Aorta (tissue), 5 donors: ENCODE measurements around the gene PLEKHG4. TPM values are rescaled to one million over a fixed set of nuclear protein-coding genes. Genes with fewer than 3 reads are reported as not detected.

Experiments used
- ATAC-seq: fragments of 200-7000 bp; cut with Tn5 transposase; one replicate; pipeline ENCODE4 v1.9.1; 2022; ENCODE audit warnings: moderate library complexity; ENCODE audit not compliant: low FRiP score
- DNase-seq, 2 donors: peaks; one replicate each; pipeline ENCODE4 v3.0.0-alpha.2; 2020
- H3K27ac ChIP-seq, 2 donors: one replicate each; pipeline ENCODE4 v1.5.1; 2013; ENCODE audit warnings: low read length in 2 of 2, mild to moderate bottlenecking in 2 of 2, moderate library complexity in 2 of 2, control low read depth in 1 of 2, inconsistent platforms in 1 of 2, low read depth in 1 of 2
- H3K27me3 ChIP-seq, 2 donors: one replicate each; pipeline ENCODE4 v1.6.1; 2013; ENCODE audit warnings: control low read depth in 1 of 2, low read length in 1 of 2, mild to moderate bottlenecking in 1 of 2, moderate library complexity in 1 of 2; ENCODE audit not compliant: insufficient read depth in 2 of 2, control insufficient read depth in 1 of 2
- H3K36me3 ChIP-seq, 2 donors: one replicate each; pipeline ENCODE4 v1.6.1; 2013; ENCODE audit warnings: control low read depth in 1 of 2, low read length in 1 of 2, mild to moderate bottlenecking in 1 of 2; ENCODE audit not compliant: insufficient read depth in 2 of 2, control insufficient read depth in 1 of 2
- H3K4me1 ChIP-seq, 2 donors: one replicate each; pipeline ENCODE4 v1.6.1; 2013; ENCODE audit warnings: low read length in 2 of 2, control low read depth in 1 of 2, mild to moderate bottlenecking in 1 of 2, moderate library complexity in 1 of 2; ENCODE audit not compliant: insufficient read depth in 2 of 2, control insufficient read depth in 1 of 2
- H3K4me3 ChIP-seq, 2 donors: one replicate each; pipeline ENCODE4 v1.5.1; 2013; ENCODE audit warnings: low read length in 2 of 2, control low read depth in 1 of 2, mild to moderate bottlenecking in 1 of 2
- H3K9me3 ChIP-seq: one replicate; pipeline ENCODE4 v1.6.1; 2013; ENCODE audit warnings: mild to moderate bottlenecking, low read length; ENCODE audit not compliant: control insufficient read depth
- WGBS, 2 donors: extraction: QIAGEN DNeasy Blood & Tissue Kit; methylation state at CpG; one replicate each; pipeline ENCODE4 v1.1.7; 2013; 5-methylcytosine and 5-hydroxymethylcytosine counted together
- intact Hi-C, 2 donors: fragments of 100-400 bp; cut with DNase I; formaldehyde crosslinking; loops; one replicate each; pipeline versions ENCODE4 v1.14.2 to v1.15.0; 2022
- polyA plus RNA-seq, 2 donors: library from polyadenylated mRNA; stranded (reverse); fragments of 200-250 nt; gene quantifications; one replicate each; pipeline ENCODE4 v1.2.3, GENCODE V29; 2013
- total RNA-seq, 2 donors: library from RNA; stranded (reverse); fragmentation: NEBNext Ultra II Directional; extraction: Animal tissue kit (Norgen Biotek cat#: 25700); gene quantifications; one replicate each; pipeline ENCODE4 v1.2.1, GENCODE V29; 2021
- donor health status: healthy with polysubstance abuse.
- donor health status: Bipolar disorder and iron deficiency.
- donor health status: DM: no; HTN: no; CAD: no.
- donor health status: DM: no; HTN: no; CAD: no.
- donor health status: DM: yes; HTN: yes; CAD: no.

PLEKHG4 gene
- total and polyA plus RNA-seq, 4 donors = 2.1 to 16.7 (median 4.7) TPM

DNA sequence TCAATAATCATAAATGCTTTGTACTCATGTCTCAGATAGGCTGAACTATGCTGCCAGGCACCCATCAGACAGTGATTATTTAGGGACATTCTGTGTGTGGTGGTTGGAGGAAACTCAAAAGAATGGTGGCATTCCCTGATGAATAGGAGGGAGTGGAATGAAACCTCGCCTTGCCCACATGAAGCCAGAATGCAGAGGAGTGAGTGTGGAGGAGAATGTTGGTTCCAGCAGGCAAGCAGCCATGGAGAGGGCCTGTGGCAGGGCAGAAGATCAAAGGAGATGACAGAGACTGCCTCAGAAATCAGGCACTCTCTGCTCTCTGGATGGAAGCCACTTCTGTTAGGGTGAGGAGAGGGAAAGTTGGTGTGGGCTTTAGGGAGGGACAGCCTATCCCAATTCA, 24.7 kb downstream of the PLEKHG4 start:
- 67 to 69% methylated on average over 1 of the region's 1 CpG for WGBS, 2 donors
- Histone ChIP-seq H3K9me3 (no peaks in the 10 kb centered on the region), H3K27me3 (no peaks in the 10 kb centered on the region), H3K4me3 (no peak overlapping the region), H3K4me1 (no peaks in the 10 kb centered on the region), H3K27ac (no peak overlapping the region), H3K36me3 (no peaks in the 10 kb centered on the region)
- DNase-seq (no peak), ATAC-seq (no peak)
- intact Hi-C loops = no loop called here

DNA sequence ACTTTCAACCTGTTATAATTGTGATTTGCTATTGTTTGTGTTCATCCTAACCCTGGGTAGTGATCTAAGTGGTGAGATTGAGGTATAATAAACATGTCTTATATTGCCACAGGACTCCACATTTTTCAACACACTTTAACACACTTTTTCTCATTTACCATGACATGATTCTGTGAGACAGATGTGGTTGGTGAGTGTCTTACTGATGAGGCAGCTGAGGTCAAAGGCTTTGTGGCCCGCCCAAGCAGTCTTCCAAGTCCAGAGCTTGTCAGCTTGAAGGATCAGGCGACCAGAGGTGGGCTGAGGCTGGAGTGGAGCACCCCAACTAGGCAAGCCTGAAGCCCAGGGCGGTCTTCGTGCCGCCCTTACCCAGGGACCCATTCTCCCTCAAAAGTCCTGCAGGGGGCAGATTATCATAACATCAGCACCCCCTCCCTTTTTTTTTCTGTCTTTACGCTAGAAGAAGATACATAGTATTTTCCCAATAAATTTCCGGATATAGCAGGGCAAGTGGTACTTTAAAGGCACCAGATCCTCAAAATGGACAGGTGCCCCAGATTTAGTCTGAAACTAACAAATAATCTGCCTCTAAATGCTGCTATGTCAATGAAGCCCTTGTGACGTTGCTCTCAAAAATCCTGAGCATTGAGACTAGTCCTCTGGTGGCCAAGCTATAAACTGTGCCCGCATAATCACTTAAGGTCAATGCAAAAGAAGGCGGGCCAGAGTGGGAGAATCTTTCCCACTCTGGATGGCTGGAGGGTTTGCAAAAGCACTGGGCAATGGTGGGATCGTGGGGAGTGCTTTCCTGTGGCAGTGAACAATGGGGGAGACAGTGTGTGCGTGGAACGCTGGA, 26.1 kb downstream of the PLEKHG4 start:
- DNase-seq = no peak
- Histone ChIP-seq H3K4me3 (no peak overlapping the region), H3K4me1 (no peaks in the 10 kb centered on the region), H3K36me3 (no peaks in the 10 kb centered on the region), H3K9me3 (no peaks in the 10 kb centered on the region), H3K27ac (no peak overlapping the region), H3K27me3 (no peaks in the 10 kb centered on the region)
- no peak for ATAC-seq
- intact Hi-C loops = no loop called here
- WGBS, 2 donors = 90% methylated on average over 13 of the region's 13 CpGs

DNA sequence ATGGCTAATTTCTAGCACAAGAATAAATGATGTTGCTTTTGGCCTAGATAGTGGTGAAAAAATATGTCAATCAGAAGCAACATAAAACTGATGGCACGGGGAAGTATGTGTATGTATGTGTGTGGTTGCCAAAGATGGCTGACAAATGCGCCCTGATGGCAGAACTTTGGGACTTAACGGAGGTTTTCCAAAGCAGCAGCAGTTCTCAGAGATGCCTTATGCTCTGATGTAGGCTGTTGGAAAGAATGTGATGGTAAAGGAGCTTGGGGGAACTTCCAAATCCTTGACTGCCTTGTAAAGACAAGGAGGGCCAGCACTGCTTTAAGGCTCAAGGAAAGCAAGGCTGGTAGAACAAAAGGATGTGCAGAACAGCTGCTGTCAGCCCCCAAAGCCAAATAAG, 31.2 kb downstream of the PLEKHG4 start:
- H3K27ac ChIP-seq = no peak overlapping the region
- H3K4me3 ChIP-seq = no peak overlapping the region
- WGBS, 2 donors = 81 to 88% methylated on average over 3 of the region's 3 CpGs
- no peaks in the 10 kb centered on the region for H3K27me3 ChIP-seq
- H3K9me3 ChIP-seq = no peaks in the 10 kb centered on the region
- ATAC-seq (no peak), DNase-seq (no peak)
- intact Hi-C loops = no loop called here
- H3K4me1 ChIP-seq = peaks cover 0 to 2% of the 10 kb centered on the region in 2 donors
- no peaks in the 10 kb centered on the region for H3K36me3 ChIP-seq

DNA sequence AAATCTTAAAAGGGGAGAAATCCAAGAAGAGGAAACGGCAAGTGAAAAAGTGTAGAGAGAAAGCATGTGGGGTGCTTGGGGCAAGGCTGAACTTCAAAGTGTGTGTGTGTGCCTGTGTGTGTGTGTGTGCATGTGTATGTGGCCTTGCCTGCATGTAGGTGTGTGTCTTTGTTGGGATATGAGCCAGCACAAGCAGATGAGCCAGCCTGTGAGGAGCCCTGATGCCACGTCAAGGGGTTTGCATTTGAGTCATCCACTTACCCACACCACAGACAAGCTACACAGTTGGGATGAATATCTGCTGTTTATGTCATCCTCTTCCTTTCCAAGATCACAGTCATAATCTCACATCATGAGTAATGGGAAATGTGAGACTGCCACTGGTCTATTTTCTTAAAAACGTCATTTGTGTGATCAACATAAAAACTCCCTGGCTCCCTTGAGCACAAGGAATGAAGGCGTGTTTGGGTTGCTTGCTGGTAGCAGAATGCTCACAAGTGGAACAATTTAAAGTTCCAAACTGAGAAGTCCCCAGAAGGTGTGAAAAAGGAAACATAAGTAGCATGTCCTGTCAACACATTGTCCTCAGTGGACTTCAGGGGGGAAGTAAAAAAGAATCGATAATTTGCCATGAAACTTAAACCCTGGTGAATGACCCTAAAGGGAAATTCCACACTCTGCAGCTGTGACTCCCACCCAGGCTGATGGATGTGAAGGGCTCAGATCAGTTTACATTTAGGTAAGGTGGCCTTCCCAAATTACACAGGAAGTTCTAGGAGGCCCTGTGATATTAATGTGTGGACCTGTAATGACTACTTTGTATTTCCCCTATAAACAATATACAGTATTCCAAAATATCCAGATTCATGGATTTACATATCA, 32.5 kb downstream of the PLEKHG4 start:
- WGBS, 2 donors = 17 to 25% methylated on average over 5 of the region's 5 CpGs
- ATAC-seq = peak; percentile 79
- Histone ChIP-seq H3K27me3 (no peaks in the 10 kb centered on the region), H3K4me1 (peaks cover 0 to 2% of the 10 kb centered on the region in 2 donors), H3K36me3 (no peaks in the 10 kb centered on the region), H3K27ac (no peak overlapping the region), H3K9me3 (no peaks in the 10 kb centered on the region), H3K4me3 (no peak overlapping the region)
- intact Hi-C loops = no loop called here
- DNase-seq = peak in 1 of 2 donors; percentile 74

DNA sequence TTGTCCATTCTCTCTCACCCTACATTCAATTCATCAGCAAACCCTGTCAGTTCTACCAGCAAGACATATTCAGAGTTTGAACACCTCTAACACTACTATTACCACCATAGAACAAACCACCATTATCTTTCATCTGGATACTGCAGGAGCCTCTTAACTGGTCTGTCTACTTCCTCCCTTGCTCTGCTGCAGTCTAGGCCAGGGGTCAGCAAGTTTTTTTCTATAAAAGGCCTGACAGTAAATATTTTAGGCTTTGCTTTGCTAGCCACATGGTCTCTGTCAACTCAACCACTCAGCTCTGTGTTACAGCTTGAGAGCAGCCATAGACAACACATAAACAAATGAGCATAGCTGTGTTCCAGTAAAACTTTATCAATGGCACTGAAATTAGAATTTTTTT, 33.4 kb downstream of the PLEKHG4 start:
- Histone ChIP-seq H3K36me3 (no peaks in the 10 kb centered on the region), H3K4me1 (peaks cover 0 to 2% of the 10 kb centered on the region in 2 donors), H3K27ac (no peak overlapping the region), H3K4me3 (no peak overlapping the region), H3K9me3 (no peaks in the 10 kb centered on the region), H3K27me3 (no peaks in the 10 kb centered on the region)
- intact Hi-C loops = no loop called here
- no peak for ATAC-seq
- DNase-seq = no peak

DNA sequence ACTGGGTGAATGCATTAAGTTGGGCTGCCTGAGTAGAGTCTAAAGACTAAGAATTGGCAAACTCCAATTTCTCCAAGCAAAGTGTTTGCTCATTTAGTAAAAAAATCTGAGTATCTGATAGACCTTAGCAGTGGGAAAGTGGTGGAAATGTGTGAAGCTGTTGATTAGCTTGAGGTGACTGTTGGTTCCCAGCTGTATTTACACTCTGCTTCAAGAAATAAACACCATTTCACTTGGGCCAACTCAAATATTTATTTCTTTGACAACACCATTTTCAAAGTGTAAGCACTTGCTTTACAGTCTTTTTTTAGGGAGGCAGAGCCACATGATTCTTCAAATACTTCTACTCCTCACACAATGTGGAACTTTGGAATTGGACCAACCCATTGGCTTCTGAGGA, 38.5 kb downstream of the PLEKHG4 start:
- Histone ChIP-seq H3K4me1 (no peaks in the 10 kb centered on the region), H3K36me3 (no peaks in the 10 kb centered on the region), H3K27ac (no peak overlapping the region), H3K27me3 (no peaks in the 10 kb centered on the region), H3K4me3 (no peak overlapping the region), H3K9me3 (peaks cover 2% of the 10 kb centered on the region)
- intact Hi-C loops = no loop called here
- ATAC-seq (no peak), DNase-seq (no peak)

DNA sequence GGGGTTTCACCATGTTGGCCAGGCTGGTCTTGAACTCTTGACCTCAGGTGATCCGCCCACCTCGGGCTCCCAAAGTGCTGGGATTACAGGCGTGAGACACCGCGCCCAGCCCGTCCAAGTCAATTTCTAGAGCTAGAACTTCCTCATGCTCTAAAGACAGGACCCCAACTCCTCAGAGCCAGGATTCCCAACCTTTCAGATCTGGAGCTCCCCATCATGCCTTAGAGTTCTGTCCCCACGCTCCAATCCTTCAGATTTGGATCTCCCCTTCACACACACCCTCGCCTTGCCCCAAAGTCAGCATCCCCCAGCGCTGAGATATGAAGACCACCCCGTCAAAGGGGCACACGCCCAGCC, 46.8 kb downstream of the PLEKHG4 start:
- no peak overlapping the region for H3K27ac ChIP-seq
- intact Hi-C loops = no loop called here
- no peaks in the 10 kb centered on the region for H3K27me3 ChIP-seq
- ATAC-seq = no peak
- no peaks in the 10 kb centered on the region for H3K4me1 ChIP-seq
- no peaks in the 10 kb centered on the region for H3K36me3 ChIP-seq
- no peaks in the 10 kb centered on the region for H3K9me3 ChIP-seq
- no peak overlapping the region for H3K4me3 ChIP-seq
- DNase-seq = no peak
- WGBS, 2 donors = 44 to 47% methylated on average over 11 of the region's 11 CpGs

DNA sequence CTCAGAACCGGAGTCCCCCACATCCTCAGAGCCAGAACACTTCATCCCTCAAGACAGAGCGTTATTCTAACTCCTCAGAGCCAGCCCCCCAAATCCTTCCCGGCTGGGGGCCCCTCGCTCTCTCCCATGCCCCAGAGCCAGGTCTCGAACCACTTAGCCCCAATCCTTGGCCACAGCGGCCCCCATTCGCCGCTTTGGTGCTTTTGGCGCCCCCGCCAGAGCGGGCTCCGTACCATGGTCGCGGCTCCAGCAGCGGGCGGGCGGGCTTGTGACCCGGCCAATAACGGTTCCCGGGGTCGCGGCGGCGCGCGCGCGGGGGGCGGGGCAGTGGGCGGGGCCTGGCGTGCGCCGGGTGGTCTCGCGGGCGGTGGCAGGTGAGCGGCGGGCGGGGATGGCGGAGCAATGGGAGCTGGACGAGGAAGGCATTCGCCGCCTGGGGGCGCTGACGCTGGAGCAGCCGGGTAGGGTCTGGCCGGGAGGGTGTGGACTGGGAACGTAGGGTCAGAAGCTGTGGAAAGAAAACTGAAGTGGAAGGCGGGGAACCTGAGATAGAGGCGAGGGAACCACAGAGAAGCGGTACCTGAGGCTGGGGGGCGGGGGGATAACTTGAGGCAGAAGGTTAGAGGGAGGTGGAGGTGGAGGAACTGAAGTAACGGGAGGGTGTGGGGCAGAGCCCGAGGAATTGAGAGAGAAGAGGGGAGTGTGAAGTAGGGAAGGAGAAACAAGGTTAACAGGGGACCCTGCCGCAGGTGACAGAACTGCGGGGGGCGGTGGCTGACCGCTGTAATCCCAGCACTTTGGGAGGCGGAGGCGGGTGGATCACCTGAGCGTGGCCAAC, 47.4 kb downstream of the PLEKHG4 start, which contains the start of the genes KCTD19 and LRRC36:
Gene KCTD19, minus strand, starts transcription at position 270 of the 838 bp plus-strand sequence. Its CDS starts 34 bp downstream, at position 236.
Gene LRRC36, plus strand, starts transcription at position 344 of the 838 bp plus-strand sequence. Its CDS starts 48 bp downstream, at position 392.
- Histone ChIP-seq H3K9me3 (no peaks in the 10 kb centered on the region), H3K27ac (no peak within 1 kb of the TSS)
- ATAC-seq = peak; percentile 57

More for the DNA sequence above, 47.4 kb downstream of the PLEKHG4 start, which contains the start of the genes KCTD19 and LRRC36:
- DNase-seq = peak; percentile 71 to 88
- Histone ChIP-seq H3K27me3 (no peaks in the 10 kb centered on the region), H3K4me1 (no peaks in the 10 kb centered on the region), H3K4me3 (no peak within 1 kb of the TSS), H3K36me3 (no peaks in the 10 kb centered on the region)
- intact Hi-C loops = no loop called here
- whole genome bisulfite sequencing, 2 donors = 4 to 6% methylated on average over 61 of the region's 61 CpGs
